CD4-positive, CD25-positive, alpha-beta regulatory T cell (primary cell): ENCODE data around the gene NDUFAB1. TPM values are rescaled to one million over a fixed set of nuclear protein-coding genes. Genes with fewer than 3 reads are reported as not detected.
"Not testable (repeated sequence)": the region's sequence is repeated elsewhere in the genome, so short reads cannot be mapped to it uniquely, and the experiment has no call there.

ENCODE experiments used
- ATAC-seq, 2 donors: fragments of 150-1000 bp; cut with Tn5 transposase; one replicate each; pipeline ENCODE4 v1.10.0; 2021; ENCODE audit warnings: low read depth in 2 of 2, moderate number of reproducible peaks in 2 of 2, moderate library complexity in 1 of 2
- DNase-seq, 3 donors: peaks; one replicate each; pipeline versions ENCODE4 v3.0.0 to v3.0.0-alpha.2; 2012 to 2022; ENCODE audit warnings: mixed read lengths in 1 of 3
- H3K27ac ChIP-seq: one replicate; pipeline ENCODE4 v1.7.0; 2013; ENCODE audit warnings: mild to moderate bottlenecking, low read length; ENCODE audit not compliant: insufficient read depth, poor library complexity, severe bottlenecking
- H3K27me3 ChIP-seq: one replicate; pipeline ENCODE4 v1.7.0; 2013; ENCODE audit warnings: low read length; ENCODE audit not compliant: control insufficient read depth, insufficient read depth
- H3K36me3 ChIP-seq: one replicate; pipeline ENCODE4 v1.7.0; 2013; ENCODE audit warnings: mild to moderate bottlenecking, low read length, moderate library complexity; ENCODE audit not compliant: control insufficient read depth, insufficient read depth
- H3K4me1 ChIP-seq: 2 replicates; pipeline ENCODE4 v1.7.0; 2013; ENCODE audit warnings: mild to moderate bottlenecking, low read length; ENCODE audit not compliant: insufficient read depth, control insufficient read depth, poor library complexity, severe bottlenecking
- H3K4me3 ChIP-seq: one replicate; pipeline ENCODE4 v1.7.0; 2013; ENCODE audit warnings: low read depth, mild to moderate bottlenecking, low read length, moderate library complexity
- H3K9me3 ChIP-seq, 2 experiments: 1 replicate in 1 of 2; 2 replicates in 1 of 2; pipeline ENCODE4 v1.7.0; 2013; ENCODE audit warnings: low read length in 2 of 2, mild to moderate bottlenecking in 1 of 2, moderate library complexity in 1 of 2; ENCODE audit not compliant: control insufficient read depth in 2 of 2
- H3K27ac Mint-ChIP-seq, 3 donors: one replicate each; pipeline ENCODE4 v1.8.0; 2020 to 2022; ENCODE audit warnings: mild to moderate bottlenecking in 3 of 3, mixed read lengths in 3 of 3, moderate library complexity in 2 of 3
- H3K27me3 Mint-ChIP-seq: one replicate; pipeline ENCODE4 v1.8.0; 2022; ENCODE audit warnings: mild to moderate bottlenecking, mixed read lengths
- H3K36me3 Mint-ChIP-seq: one replicate; pipeline ENCODE4 v1.8.0; 2020; ENCODE audit warnings: mixed read lengths
- H3K4me1 Mint-ChIP-seq, 4 donors: one replicate each; pipeline ENCODE4 v1.8.0; 2020 to 2022; ENCODE audit warnings: mixed read lengths in 4 of 4, mild to moderate bottlenecking in 1 of 4
- H3K4me3 Mint-ChIP-seq, 4 donors: one replicate each; pipeline ENCODE4 v1.8.0; 2020 to 2022; ENCODE audit warnings: mild to moderate bottlenecking in 4 of 4, mixed read lengths in 4 of 4, moderate library complexity in 3 of 4
- H3K9me3 Mint-ChIP-seq, 7 donors: one replicate each; pipeline ENCODE4 v1.8.0; 2020 to 2022; ENCODE audit warnings: mixed read lengths in 7 of 7, mild to moderate bottlenecking in 3 of 7, moderate library complexity in 2 of 7
- polyA plus RNA-seq, 4 donors: library from polyadenylated mRNA; unstranded; fragments of 300-500 nt; fragmentation: Illumina TruSeq; gene quantifications; one replicate each; pipeline ENCODE4 v1.2.3, GENCODE V29; 2021
- total RNA-seq: library from RNA; stranded (reverse); gene quantifications from one replicate; pipeline ENCODE4 v1.2.3, GENCODE V29; 2022

Gene NDUFAB1
- total and polyA plus RNA-seq, 5 donors from 2014 or later: 27.8 to 233 (median 212) TPM

DNA sequence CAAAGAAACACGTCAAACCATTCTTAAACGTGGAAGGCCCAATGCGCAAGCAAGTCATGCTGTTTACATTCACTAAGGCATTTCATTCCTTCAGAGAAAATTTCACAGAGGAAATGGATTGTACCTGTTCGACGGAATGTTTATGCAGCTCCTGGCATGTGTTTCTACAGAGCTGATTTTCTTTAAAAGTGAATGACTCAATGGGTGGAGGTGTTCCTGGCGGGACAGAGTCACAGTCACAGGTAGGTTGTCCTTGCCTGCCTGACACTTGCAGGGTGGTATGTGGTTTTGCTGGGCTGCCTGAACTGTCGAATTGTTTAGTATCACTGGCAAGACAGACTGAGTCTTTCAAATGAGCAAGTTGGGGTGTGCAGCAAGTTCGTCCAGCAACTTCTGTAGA, 33.4 kb upstream of the NDUFAB1 start:
- peaks cover 34% of the 10 kb centered on the region for H3K36me3 Mint-ChIP-seq

GRCh38 chr16:23624092-23624491, 28.0 kb upstream of the NDUFAB1 start:
- Mint-ChIP-seq H3K27ac (no peak overlapping the region), H3K4me3 (no peak overlapping the region), H3K9me3 (no peaks in the 10 kb centered on the region), H3K27me3 (no peaks in the 10 kb centered on the region), H3K36me3 (peaks cover 53% of the 10 kb centered on the region), H3K4me1 (peaks cover 0 to 8% (median under 1%) of the 10 kb centered on the region in 4 donors)
- Histone ChIP-seq H3K36me3 (peaks cover 57% of the 10 kb centered on the region), H3K27me3 (no peaks in the 10 kb centered on the region), H3K4me3 (no peak overlapping the region), H3K27ac (no peak overlapping the region), H3K4me1 (no peaks in the 10 kb centered on the region), H3K9me3 (no peaks in the 10 kb centered on the region)
- DNase-seq: no peak
- ATAC-seq: no peak

More for the DNA sequence above, 33.4 kb upstream of the NDUFAB1 start:
- ATAC-seq (no peak), DNase-seq (no peak)
- Mint-ChIP-seq H3K27ac (peak overlapping the region in 2 of 3 donors; percentile 27 to 81), H3K4me1 (peaks cover 6 to 24% (median 14%) of the 10 kb centered on the region in 4 donors), H3K4me3 (no peak overlapping the region), H3K9me3 (no peaks in the 10 kb centered on the region), H3K27me3 (no peaks in the 10 kb centered on the region)
- Histone ChIP-seq H3K27me3 (no peaks in the 10 kb centered on the region), H3K4me3 (no peak overlapping the region), H3K27ac (no peak overlapping the region), H3K9me3 (no peaks in the 10 kb centered on the region), H3K36me3 (peaks cover 32% of the 10 kb centered on the region), H3K4me1 (no peaks in the 10 kb centered on the region)

- no peaks in the 10 kb centered on the region for H3K9me3 Mint-ChIP-seq
- peaks cover 25% of the 10 kb centered on the region for H3K36me3 ChIP-seq
- H3K4me3 ChIP-seq: no peak overlapping the region
- H3K4me1 ChIP-seq: no peaks in the 10 kb centered on the region
- H3K4me1 Mint-ChIP-seq: peaks cover 0 to 4% (median 0%) of the 10 kb centered on the region in 4 donors
- ATAC-seq (no peak), DNase-seq (no peak)
- H3K9me3 ChIP-seq: no peaks in the 10 kb centered on the region
- peaks cover 19% of the 10 kb centered on the region for H3K36me3 Mint-ChIP-seq
- no peaks in the 10 kb centered on the region for H3K27me3 Mint-ChIP-seq
- peak overlapping the region in 1 of 3 donors; percentile 82 for H3K27ac Mint-ChIP-seq
- no peak overlapping the region for H3K27ac ChIP-seq
- no peaks in the 10 kb centered on the region for H3K27me3 ChIP-seq
- no peak overlapping the region for H3K4me3 Mint-ChIP-seq
Observed at GRCh38 chr16:23615805-23616204, 19.7 kb upstream of the NDUFAB1 start.

- no peak for ATAC-seq
- Histone ChIP-seq H3K36me3 (peaks cover 6% of the 10 kb centered on the region), H3K9me3 (no peaks in the 10 kb centered on the region), H3K4me3 (no peak overlapping the region), H3K27ac (no peak overlapping the region), H3K27me3 (no peaks in the 10 kb centered on the region), H3K4me1 (no peaks in the 10 kb centered on the region)
- Mint-ChIP-seq H3K4me1 (peaks cover 0 to 4% (median 0%) of the 10 kb centered on the region in 4 donors), H3K9me3 (no peaks in the 10 kb centered on the region), H3K27me3 (no peaks in the 10 kb centered on the region), H3K27ac (no peak overlapping the region), H3K36me3 (peaks cover 20% of the 10 kb centered on the region), H3K4me3 (no peak overlapping the region)
- no peak for DNase-seq
Observed at GRCh38 chr16:23611936-23612335, 15.8 kb upstream of the NDUFAB1 start.

GRCh38 chr16:23610905-23611304, 14.8 kb upstream of the NDUFAB1 start:
- peaks cover 18% of the 10 kb centered on the region for H3K36me3 Mint-ChIP-seq
- H3K9me3 Mint-ChIP-seq, H3K4me1 Mint-ChIP-seq, H3K9me3 ChIP-seq, H3K27me3 ChIP-seq, H3K27ac ChIP-seq, ATAC-seq, H3K4me3 ChIP-seq, H3K4me3 Mint-ChIP-seq, H3K27ac Mint-ChIP-seq, DNase-seq, H3K27me3 Mint-ChIP-seq, H3K4me1 ChIP-seq: not testable (repeated sequence)
- H3K36me3 ChIP-seq: peaks cover 12% of the 10 kb centered on the region

DNA sequence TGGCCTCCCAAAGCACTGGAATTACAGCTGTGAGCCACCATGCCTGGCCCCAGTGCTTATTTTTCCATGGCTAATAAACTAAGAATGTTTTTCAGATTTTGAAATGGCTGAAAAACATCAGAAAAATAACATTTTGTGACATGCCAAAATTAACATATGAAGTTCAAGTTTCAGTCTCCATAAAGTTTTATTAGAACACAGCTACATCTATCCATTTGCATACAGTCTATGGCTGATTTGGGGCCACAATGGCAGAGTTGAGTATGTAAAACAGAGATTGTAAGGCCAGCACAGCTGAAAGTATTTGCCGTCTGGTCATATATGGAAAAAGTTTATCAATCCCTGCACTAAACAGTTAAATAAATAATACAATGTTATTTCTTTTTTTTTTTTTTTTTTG, 13.8 kb upstream of the NDUFAB1 start:
- no peak overlapping the region for H3K27ac ChIP-seq
- no peak overlapping the region for H3K4me3 ChIP-seq
- H3K4me1 Mint-ChIP-seq: peaks cover 0 to 4% (median 0%) of the 10 kb centered on the region in 4 donors
- no peak overlapping the region for H3K4me3 Mint-ChIP-seq
- H3K27me3 Mint-ChIP-seq: no peaks in the 10 kb centered on the region
- H3K4me1 ChIP-seq: no peaks in the 10 kb centered on the region
- H3K9me3 ChIP-seq: no peaks in the 10 kb centered on the region
- peaks cover 18% of the 10 kb centered on the region for H3K36me3 Mint-ChIP-seq
- H3K27me3 ChIP-seq: no peaks in the 10 kb centered on the region
- H3K36me3 ChIP-seq: peaks cover 15% of the 10 kb centered on the region
- ATAC-seq (no peak), DNase-seq (no peak)
- H3K9me3 Mint-ChIP-seq: no peaks in the 10 kb centered on the region
- no peak overlapping the region for H3K27ac Mint-ChIP-seq

DNA sequence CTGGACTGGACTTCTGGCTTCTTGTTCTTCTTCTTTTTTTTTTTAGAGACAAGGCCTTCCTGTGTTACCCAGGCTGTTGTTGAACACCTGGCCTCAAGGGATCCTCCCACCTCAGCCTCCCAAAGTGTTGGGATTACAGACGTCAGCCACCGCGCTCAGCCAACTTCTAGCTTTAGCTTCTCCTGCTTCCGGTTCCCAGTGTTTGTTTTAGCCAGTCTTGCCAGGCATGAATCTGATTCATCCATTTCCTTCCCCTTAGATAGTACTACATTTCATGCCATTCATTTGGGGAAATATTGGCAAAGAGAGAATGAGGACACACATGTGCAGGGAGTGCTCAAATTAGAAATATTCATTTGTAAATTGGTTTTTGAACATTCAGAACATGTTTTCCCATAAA, 12.1 kb upstream of the NDUFAB1 start:
- H3K36me3 ChIP-seq: peaks cover 18% of the 10 kb centered on the region
- no peak overlapping the region for H3K27ac ChIP-seq
- Mint-ChIP-seq H3K36me3 (peaks cover 21% of the 10 kb centered on the region), H3K4me3 (no peak overlapping the region), H3K9me3 (no peaks in the 10 kb centered on the region), H3K4me1 (no peaks in the 10 kb centered on the region), H3K27me3 (no peaks in the 10 kb centered on the region), H3K27ac (no peak overlapping the region)
- no peaks in the 10 kb centered on the region for H3K27me3 ChIP-seq
- H3K4me3 ChIP-seq: no peak overlapping the region
- DNase-seq (no peak), ATAC-seq (no peak)
- no peaks in the 10 kb centered on the region for H3K4me1 ChIP-seq
- no peaks in the 10 kb centered on the region for H3K9me3 ChIP-seq

DNA sequence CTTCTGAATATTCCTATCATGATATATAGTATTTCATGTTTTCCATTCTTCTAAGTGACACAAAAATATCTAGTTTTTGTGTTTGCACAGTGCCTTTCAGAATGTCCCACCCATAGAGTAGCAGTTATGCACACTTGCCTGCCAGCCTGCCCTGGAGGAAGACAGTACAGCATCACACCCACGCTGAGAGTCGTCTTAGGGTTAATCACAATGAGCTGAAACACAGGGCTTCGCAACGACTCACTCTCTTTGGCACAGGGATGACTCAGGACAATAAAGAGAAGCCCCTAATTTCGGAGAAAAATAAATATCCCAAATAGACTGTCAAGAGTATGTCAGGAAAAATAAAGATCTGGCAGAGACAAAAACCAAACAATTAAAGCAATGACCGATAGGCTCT, 11.6 kb upstream of the NDUFAB1 start:
- no peak overlapping the region for H3K27ac ChIP-seq
- H3K9me3 Mint-ChIP-seq: no peaks in the 10 kb centered on the region
- peaks cover 19% of the 10 kb centered on the region for H3K36me3 ChIP-seq
- no peaks in the 10 kb centered on the region for H3K4me1 ChIP-seq
- no peak overlapping the region for H3K27ac Mint-ChIP-seq
- H3K4me3 ChIP-seq: no peak overlapping the region
- H3K4me3 Mint-ChIP-seq: no peak overlapping the region
- no peaks in the 10 kb centered on the region for H3K27me3 ChIP-seq
- H3K27me3 Mint-ChIP-seq: no peaks in the 10 kb centered on the region
- peaks cover 24% of the 10 kb centered on the region for H3K36me3 Mint-ChIP-seq
- no peaks in the 10 kb centered on the region for H3K4me1 Mint-ChIP-seq
- ATAC-seq (no peak), DNase-seq (no peak)
- no peaks in the 10 kb centered on the region for H3K9me3 ChIP-seq
